PC-9 (cell line): ENCODE measurements around the gene ZNF2. TPM values are rescaled to one million over a fixed set of nuclear protein-coding genes. Genes with fewer than 3 reads are reported as not detected.

Source experiments
- BruUV-seq: library from RNA; stranded (reverse); fragments of 400-500 nt; replicated peaks from 2 replicates; lab custom pipeline; 2021; lab: Mats Ljungman, UMichigan
- CTCF ChIA-PET: fragments of 300-600 bp; sonication (Branson Sonifier 250); formaldehyde crosslinking; loops from one replicate; lab custom pipeline; 2022; ENCODE audit warnings: antibody characterized with exemption; lab: Charles Lee
- POLR2A ChIA-PET: fragments of 300-600 bp; sonication (Branson Sonifier 250); formaldehyde crosslinking; loops from one replicate; lab custom pipeline; 2022; ENCODE audit warnings: antibody characterized with exemption; ENCODE audit not compliant: unreplicated experiment; lab: Charles Lee
- DNase-seq, 2 experiments: peaks; one replicate each; pipeline versions ENCODE4 v3.0.0 to v3.0.0-alpha.2; 2015 to 2022; ENCODE audit warnings: mixed read lengths in 1 of 2
- H2AFZ ChIP-seq: fragments of 200-600 bp; sonication (generic); 2 replicates; pipeline ENCODE4 v1.8.1; 2017; ENCODE audit warnings: antibody characterized with exemption
- H3F3A ChIP-seq: fragments of 200-600 bp; sonication (generic); 2 replicates; pipeline ENCODE4 v1.8.1; 2017; ENCODE audit warnings: antibody characterized with exemption, mild to moderate bottlenecking, low read depth; ENCODE audit not compliant: insufficient read depth
- H3K27ac ChIP-seq: fragments of 200-600 bp; sonication (generic); 2 replicates; pipeline ENCODE4 v1.6.1; 2016; ENCODE audit warnings: mixed run types
- H3K27me3 ChIP-seq: fragments of 200-600 bp; sonication (generic); 2 replicates; pipeline ENCODE4 v1.6.1; 2016; ENCODE audit warnings: low read depth, mixed run types; ENCODE audit not compliant: insufficient read depth
- H3K36me3 ChIP-seq: fragments of 200-600 bp; sonication (generic); 2 replicates; pipeline ENCODE4 v1.6.1; 2016; ENCODE audit warnings: low read depth, mixed run types
- H3K4me1 ChIP-seq: fragments of 200-600 bp; sonication (generic); replicated peaks from 2 replicates; pipeline ENCODE4 v1.6.1; 2016; ENCODE audit warnings: mixed run types; ENCODE audit not compliant: insufficient read depth
- H3K4me2 ChIP-seq: fragments of 200-600 bp; sonication (generic); 2 replicates; pipeline ENCODE4 v1.6.1; 2017; ENCODE audit warnings: mixed run types
- H3K4me3 ChIP-seq: fragments of 200-600 bp; sonication (generic); 2 replicates; pipeline ENCODE4 v1.6.1; 2016; ENCODE audit warnings: mixed run types
- H3K79me2 ChIP-seq: fragments of 200-600 bp; sonication (generic); 2 replicates; pipeline ENCODE4 v1.6.1; 2017; ENCODE audit warnings: low read depth, mixed run types
- H3K9me2 ChIP-seq: fragments of 200-600 bp; sonication (generic); 2 replicates; pipeline ENCODE4 v1.8.1; 2017; ENCODE audit warnings: mild to moderate bottlenecking; ENCODE audit not compliant: insufficient read depth
- H3K9me3 ChIP-seq: fragments of 200-600 bp; sonication (generic); 2 replicates; pipeline ENCODE4 v1.8.1; 2016; ENCODE audit warnings: low read depth; ENCODE audit not compliant: insufficient read depth
- H4K20me1 ChIP-seq: fragments of 200-600 bp; sonication (generic); 2 replicates; pipeline ENCODE4 v1.8.1; 2017; ENCODE audit not compliant: insufficient read depth
- CTCF ChIP-seq: fragments of 200-600 bp; sonication (generic); conservative IDR thresholded peaks from 2 replicates; pipeline ENCODE4 v1.6.1; 2017; ENCODE audit warnings: mixed run types, antibody characterized with exemption, mild to moderate bottlenecking, moderate library complexity
- EZH2 ChIP-seq: fragments of 200-600 bp; sonication (generic); IDR thresholded peaks from 2 replicates; pipeline ENCODE4 v1.8.0; 2017; ENCODE audit warnings: antibody characterized with exemption, low read depth
- intact Hi-C: fragments of 100-400 bp; cut with micrococcal nuclease; formaldehyde crosslinking; loops from one replicate; pipeline ENCODE4 v1.10.0; 2022; ENCODE audit not compliant: unreplicated experiment
- total RNA-seq: library from RNA; stranded (reverse); gene quantifications from 2 replicates; pipeline ENCODE4 v1.2.3, GENCODE V29; 2021

The ZNF2 gene
- total RNA-seq, 1 experiment from 2014 or later: 4.9 TPM

GRCh38 chr2:95143838-95144237 is 21.8 kb upstream of the ZNF2 start:
- no peaks in the 10 kb centered on the region for H3K9me2 ChIP-seq
- no TSS peak for BruUV-seq
- no peaks in the 10 kb centered on the region for H3K79me2 ChIP-seq
- no peak for DNase-seq
- no peaks in the 10 kb centered on the region for H3K27me3 ChIP-seq
- no peaks in the 10 kb centered on the region for H4K20me1 ChIP-seq
- H3K4me1 ChIP-seq: no peaks in the 10 kb centered on the region
- ChIA-PET POLR2A (interaction anchor here (0.6 kb wide), 1 partner anchor 9 kb away, joined by 8 read pairs; no protein-coding TSS in a partner anchor), CTCF (no interaction called here)
- H3K36me3 ChIP-seq: no peaks in the 10 kb centered on the region; the same call in 1 of the 2 replicates
- H2AFZ ChIP-seq: no peak overlapping the region
- no peak overlapping the region for H3K4me2 ChIP-seq
- TF ChIP-seq CTCF (no peak), EZH2 (no peak)
- intact Hi-C loops: no loop called here
- no peaks in the 10 kb centered on the region for H3F3A ChIP-seq
- peaks cover 58% of the 10 kb centered on the region for H3K9me3 ChIP-seq
- no peak overlapping the region for H3K4me3 ChIP-seq
- H3K27ac ChIP-seq: no peak overlapping the region

GRCh38 chr2:95149397-95149984 is 16.1 kb upstream of the ZNF2 start:
- Histone ChIP-seq H3K79me2 (no peaks in the 10 kb centered on the region), H3K27me3 (no peaks in the 10 kb centered on the region), H3K4me3 (no peak overlapping the region), H3F3A (no peaks in the 10 kb centered on the region), H2AFZ (no peak overlapping the region), H3K4me2 (no peak overlapping the region), H3K9me3 (peaks cover 95% of the 10 kb centered on the region), H3K27ac (no peak overlapping the region), H3K9me2 (no peaks in the 10 kb centered on the region), H4K20me1 (no peaks in the 10 kb centered on the region), H3K4me1 (no peaks in the 10 kb centered on the region), H3K36me3 (peaks cover 36% of the 10 kb centered on the region)
- no TSS peak for BruUV-seq
- TF ChIP-seq CTCF (no peak), EZH2 (no peak)
- CTCF ChIA-PET: no interaction called here
- no peak for DNase-seq
- intact Hi-C loops: no loop called here
- POLR2A ChIA-PET: no interaction called here

GRCh38 chr2:95158441-95158840 is 7.2 kb upstream of the ZNF2 start:
- Histone ChIP-seq H4K20me1 (no peaks in the 10 kb centered on the region), H3K27ac (no peak overlapping the region)

More at GRCh38 chr2:95158441-95158840, 7.2 kb upstream of the ZNF2 start:
- POLR2A ChIA-PET: interaction anchor here (0.6 kb wide), 1 partner anchor 10 kb away, joined by 5 read pairs; no protein-coding TSS in a partner anchor
- peak overlapping the region; percentile 84 for H3K4me3 ChIP-seq
- DNase-seq: no peak
- H3K4me2 ChIP-seq: peak overlapping the region; percentile 90
- peaks cover 8% of the 10 kb centered on the region for H3K4me1 ChIP-seq
- no peaks in the 10 kb centered on the region for H3K79me2 ChIP-seq
- peaks cover 22% of the 10 kb centered on the region; the same call in 1 of the 2 replicates for H3F3A ChIP-seq
- peaks cover 22% of the 10 kb centered on the region for H3K36me3 ChIP-seq
- H3K27me3 ChIP-seq: no peaks in the 10 kb centered on the region
- CTCF ChIA-PET: no interaction called here
- TF ChIP-seq CTCF (no peak), EZH2 (no peak)
- H2AFZ ChIP-seq: peak overlapping the region; percentile 97
- peaks cover 37% of the 10 kb centered on the region; the same call in 1 of the 2 replicates for H3K9me3 ChIP-seq
- H3K9me2 ChIP-seq: no peaks in the 10 kb centered on the region
- intact Hi-C loops: no loop called here
- BruUV-seq: no TSS peak
